WTC11 (cell line): Measurements from ENCODE around the gene DCAF8L2. TPM values are rescaled to one million over a fixed set of nuclear protein-coding genes. Genes with fewer than 3 reads are reported as not detected.
A peak's percentile ranks its signal among the peaks of the same experiment; 100 is the strongest.
"Not testable (repeated sequence)": the region's sequence is repeated elsewhere in the genome, so short reads cannot be mapped to it uniquely, and the experiment has no call there.

ENCODE experiments used
- ATAC-seq: fragments of 200-7000 bp; cut with Tn5 transposase; 2 replicates; pipeline ENCODE4 v1.10.0; 2021; ENCODE audit warnings: mild to moderate bottlenecking, moderate library complexity
- CTCF ChIA-PET: fragments of 300-600 bp; sonication (Branson Sonifier 250); formaldehyde crosslinking; loops from one replicate; lab custom pipeline; 2021; ENCODE audit warnings: antibody characterized with exemption; lab: Charles Lee
- POLR2A ChIA-PET: fragments of 350-600 bp; sonication (Branson Sonifier 250); formaldehyde crosslinking; loops from one replicate; lab custom pipeline; 2021; ENCODE audit warnings: antibody characterized with exemption; lab: Charles Lee
- DNase-seq: peaks from one replicate; pipeline ENCODE4 v3.0.0; 2021; ENCODE audit warnings: low spot score
- H3K27ac Mint-ChIP-seq: 2 replicates; pipeline ENCODE4 v1.8.0; 2021; ENCODE audit warnings: mixed read lengths
- H3K27me3 Mint-ChIP-seq: 2 replicates; pipeline ENCODE4 v1.8.0; 2021; ENCODE audit warnings: low read depth, mild to moderate bottlenecking, moderate library complexity, mixed read lengths
- H3K36me3 Mint-ChIP-seq: 2 replicates; pipeline ENCODE4 v1.8.0; 2021; ENCODE audit warnings: mixed read lengths
- H3K4me1 Mint-ChIP-seq: 2 replicates; pipeline ENCODE4 v1.8.0; 2022; ENCODE audit warnings: mixed read lengths
- H3K4me3 Mint-ChIP-seq: 2 replicates; pipeline ENCODE4 v1.8.0; 2021; ENCODE audit warnings: mild to moderate bottlenecking, moderate library complexity, mixed read lengths
- H3K9me3 Mint-ChIP-seq: 2 replicates; pipeline ENCODE4 v1.8.0; 2021; ENCODE audit warnings: mixed read lengths
- ATF1 ChIP-seq: sonication (generic); formaldehyde crosslinking; IDR thresholded peaks from 2 replicates; pipeline ENCODE4 v1.8.1; 2023; ENCODE audit warnings: mild to moderate bottlenecking, moderate library complexity, missing genetic modification reagents
- CREM ChIP-seq: sonication (generic); formaldehyde crosslinking; IDR thresholded peaks from 2 replicates; pipeline ENCODE4 v1.8.1; 2022; ENCODE audit warnings: mild to moderate bottlenecking, missing genetic modification reagents, moderate library complexity
- ESRRA ChIP-seq: sonication (generic); formaldehyde crosslinking; IDR thresholded peaks from 2 replicates; pipeline ENCODE4 v1.8.1; 2022; ENCODE audit warnings: mild to moderate bottlenecking, missing genetic modification reagents, borderline replicate concordance
- NFATC4 ChIP-seq: fragments of 250-450 bp; sonication (Bioruptor Pico); IDR thresholded peaks from 2 replicates; pipeline ENCODE4 v1.9.0; 2021; ENCODE audit warnings: mild to moderate bottlenecking
- NFE2L1 ChIP-seq: sonication (generic); formaldehyde crosslinking; IDR thresholded peaks from 2 replicates; pipeline ENCODE4 v1.8.1; 2023; ENCODE audit warnings: missing genetic modification reagents
- TCF7 ChIP-seq: sonication (generic); formaldehyde crosslinking; IDR thresholded peaks from 2 replicates; pipeline ENCODE4 v1.8.0; 2022; ENCODE audit warnings: mild to moderate bottlenecking, low read depth, missing genetic modification reagents, moderate library complexity
- TEAD1 ChIP-seq: sonication (generic); formaldehyde crosslinking; IDR thresholded peaks from 2 replicates; pipeline ENCODE4 v1.8.0; 2022; ENCODE audit warnings: mild to moderate bottlenecking, missing genetic modification reagents
- ZNF121 ChIP-seq: sonication (generic); formaldehyde crosslinking; IDR thresholded peaks from 2 replicates; pipeline ENCODE4 v1.8.0; 2023; ENCODE audit warnings: missing genetic modification reagents
- ZNF263 ChIP-seq: sonication (generic); formaldehyde crosslinking; IDR thresholded peaks from 2 replicates; pipeline ENCODE4 v1.8.1; 2022; ENCODE audit warnings: low read depth, mild to moderate bottlenecking, moderate library complexity, missing genetic modification reagents
- total RNA-seq: library from RNA; stranded (reverse); gene quantifications from 3 replicates; pipeline ENCODE4 v1.2.3, GENCODE V29; 2021
- TF ChIP-seq, protein P1 (sequence below): sonication (generic); formaldehyde crosslinking; IDR thresholded peaks from 2 replicates; pipeline ENCODE4 v1.8.0; 2022; ENCODE audit warnings: missing genetic modification reagents
- TF ChIP-seq, protein P2 (sequence below): sonication (generic); formaldehyde crosslinking; IDR thresholded peaks from 2 replicates; pipeline ENCODE4 v1.8.1; 2022; ENCODE audit warnings: mild to moderate bottlenecking, moderate library complexity, missing genetic modification reagents
- TF ChIP-seq, protein P3 (sequence below): fragments of 250-450 bp; sonication (Bioruptor Pico); IDR thresholded peaks from 2 replicates; pipeline ENCODE4 v1.9.0; 2021; ENCODE audit warnings: mild to moderate bottlenecking
- TF ChIP-seq, protein P4 (sequence below): fragments of 200-600 bp; IDR thresholded peaks from 2 replicates; pipeline ENCODE4 v1.8.0; 2022; ENCODE audit warnings: antibody characterized with exemption
- TF ChIP-seq, protein P5 (sequence below): fragments of 250-450 bp; sonication (Bioruptor Pico); conservative IDR thresholded peaks from 2 replicates; pipeline ENCODE4 v1.9.0; 2021; ENCODE audit warnings: mild to moderate bottlenecking

DCAF8L2 gene
- total RNA-seq, 1 experiment from 2014 or later, result not detected

DNA sequence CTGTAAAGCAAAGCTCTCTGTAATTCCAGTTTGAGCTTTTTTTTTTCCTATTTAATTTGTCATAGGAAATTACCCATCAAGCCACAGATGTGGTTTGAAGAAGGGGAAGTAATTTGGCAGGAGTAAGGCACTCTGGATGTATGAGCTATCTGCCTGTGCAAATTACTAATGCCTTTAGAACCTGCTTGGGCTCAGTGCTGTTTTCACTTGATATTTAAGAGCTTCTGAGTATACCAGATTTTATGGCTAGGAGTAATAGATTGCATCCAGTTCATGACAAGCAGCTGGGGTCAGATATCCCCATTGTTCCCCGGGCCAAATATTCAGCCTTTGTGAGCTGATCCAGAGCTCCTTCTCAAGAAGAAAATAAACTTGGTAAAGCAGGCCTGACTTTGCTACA is 89.1 kb downstream of the DCAF8L2 start:
- H3K4me1 Mint-ChIP-seq, result no peaks in the 10 kb centered on the region
- ATAC-seq, result no peak

DNA sequence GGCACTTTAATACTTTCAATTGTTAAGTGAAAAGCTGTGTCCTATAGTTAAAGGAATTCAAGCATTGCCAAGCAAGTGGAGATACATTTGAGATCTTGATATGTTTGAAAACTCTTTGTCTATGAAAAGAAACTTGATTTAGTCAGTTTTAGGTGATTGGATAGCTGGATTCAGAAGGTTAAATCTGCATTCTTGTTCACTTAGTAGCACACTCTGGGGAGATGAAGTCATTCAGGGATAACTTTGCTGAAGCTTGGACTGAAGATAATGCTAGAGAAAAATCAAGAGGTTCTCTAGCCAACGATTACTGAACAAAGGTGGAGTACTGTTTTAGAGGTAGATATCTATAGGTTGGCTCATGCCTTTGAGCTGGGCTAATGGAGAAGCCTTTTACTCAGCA is 90.6 kb downstream of the DCAF8L2 start:
- no peak for ATAC-seq
- CTCF ChIA-PET, result no interaction called here
- POLR2A ChIA-PET, result no interaction called here

More for the DNA sequence above, 89.1 kb downstream of the DCAF8L2 start:
- H3K36me3 Mint-ChIP-seq, result no peaks in the 10 kb centered on the region
- TF ChIP-seq, protein P1, sequence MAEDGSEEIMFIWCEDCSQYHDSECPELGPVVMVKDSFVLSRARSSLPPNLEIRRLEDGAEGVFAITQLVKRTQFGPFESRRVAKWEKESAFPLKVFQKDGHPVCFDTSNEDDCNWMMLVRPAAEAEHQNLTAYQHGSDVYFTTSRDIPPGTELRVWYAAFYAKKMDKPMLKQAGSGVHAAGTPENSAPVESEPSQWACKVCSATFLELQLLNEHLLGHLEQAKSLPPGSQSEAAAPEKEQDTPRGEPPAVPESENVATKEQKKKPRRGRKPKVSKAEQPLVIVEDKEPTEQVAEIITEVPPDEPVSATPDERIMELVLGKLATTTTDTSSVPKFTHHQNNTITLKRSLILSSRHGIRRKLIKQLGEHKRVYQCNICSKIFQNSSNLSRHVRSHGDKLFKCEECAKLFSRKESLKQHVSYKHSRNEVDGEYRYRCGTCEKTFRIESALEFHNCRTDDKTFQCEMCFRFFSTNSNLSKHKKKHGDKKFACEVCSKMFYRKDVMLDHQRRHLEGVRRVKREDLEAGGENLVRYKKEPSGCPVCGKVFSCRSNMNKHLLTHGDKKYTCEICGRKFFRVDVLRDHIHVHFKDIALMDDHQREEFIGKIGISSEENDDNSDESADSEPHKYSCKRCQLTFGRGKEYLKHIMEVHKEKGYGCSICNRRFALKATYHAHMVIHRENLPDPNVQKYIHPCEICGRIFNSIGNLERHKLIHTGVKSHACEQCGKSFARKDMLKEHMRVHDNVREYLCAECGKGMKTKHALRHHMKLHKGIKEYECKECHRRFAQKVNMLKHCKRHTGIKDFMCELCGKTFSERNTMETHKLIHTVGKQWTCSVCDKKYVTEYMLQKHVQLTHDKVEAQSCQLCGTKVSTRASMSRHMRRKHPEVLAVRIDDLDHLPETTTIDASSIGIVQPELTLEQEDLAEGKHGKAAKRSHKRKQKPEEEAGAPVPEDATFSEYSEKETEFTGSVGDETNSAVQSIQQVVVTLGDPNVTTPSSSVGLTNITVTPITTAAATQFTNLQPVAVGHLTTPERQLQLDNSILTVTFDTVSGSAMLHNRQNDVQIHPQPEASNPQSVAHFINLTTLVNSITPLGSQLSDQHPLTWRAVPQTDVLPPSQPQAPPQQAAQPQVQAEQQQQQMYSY (CRISPR knock-in tag), result no peak
- TF ChIP-seq, protein P2, sequence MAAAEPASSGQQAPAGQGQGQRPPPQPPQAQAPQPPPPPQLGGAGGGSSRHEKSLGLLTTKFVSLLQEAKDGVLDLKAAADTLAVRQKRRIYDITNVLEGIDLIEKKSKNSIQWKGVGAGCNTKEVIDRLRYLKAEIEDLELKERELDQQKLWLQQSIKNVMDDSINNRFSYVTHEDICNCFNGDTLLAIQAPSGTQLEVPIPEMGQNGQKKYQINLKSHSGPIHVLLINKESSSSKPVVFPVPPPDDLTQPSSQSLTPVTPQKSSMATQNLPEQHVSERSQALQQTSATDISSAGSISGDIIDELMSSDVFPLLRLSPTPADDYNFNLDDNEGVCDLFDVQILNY (CRISPR knock-in tag), result no peak
- TF ChIP-seq NFE2L1 (CRISPR knock-in tag) (no peak), CREM (no peak), ZNF121 (CRISPR knock-in tag) (no peak), TCF7 (CRISPR knock-in tag) (no peak), ZNF263 (no peak), TEAD1 (no peak), ATF1 (CRISPR knock-in tag) (no peak), ESRRA (CRISPR knock-in tag) (no peak)
- TF ChIP-seq, protein P3, sequence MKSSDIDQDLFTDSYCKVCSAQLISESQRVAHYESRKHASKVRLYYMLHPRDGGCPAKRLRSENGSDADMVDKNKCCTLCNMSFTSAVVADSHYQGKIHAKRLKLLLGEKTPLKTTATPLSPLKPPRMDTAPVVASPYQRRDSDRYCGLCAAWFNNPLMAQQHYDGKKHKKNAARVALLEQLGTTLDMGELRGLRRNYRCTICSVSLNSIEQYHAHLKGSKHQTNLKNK (CRISPR knock-in tag), result no peak
- H3K4me3 Mint-ChIP-seq, result no peak overlapping the region
- H3K27me3 Mint-ChIP-seq, result no peaks in the 10 kb centered on the region
- POLR2A ChIA-PET, result no interaction called here
- no peak for DNase-seq
- no peaks in the 10 kb centered on the region for H3K9me3 Mint-ChIP-seq
- CTCF ChIA-PET, result no interaction called here
- H3K27ac Mint-ChIP-seq, result no peak overlapping the region

DNA sequence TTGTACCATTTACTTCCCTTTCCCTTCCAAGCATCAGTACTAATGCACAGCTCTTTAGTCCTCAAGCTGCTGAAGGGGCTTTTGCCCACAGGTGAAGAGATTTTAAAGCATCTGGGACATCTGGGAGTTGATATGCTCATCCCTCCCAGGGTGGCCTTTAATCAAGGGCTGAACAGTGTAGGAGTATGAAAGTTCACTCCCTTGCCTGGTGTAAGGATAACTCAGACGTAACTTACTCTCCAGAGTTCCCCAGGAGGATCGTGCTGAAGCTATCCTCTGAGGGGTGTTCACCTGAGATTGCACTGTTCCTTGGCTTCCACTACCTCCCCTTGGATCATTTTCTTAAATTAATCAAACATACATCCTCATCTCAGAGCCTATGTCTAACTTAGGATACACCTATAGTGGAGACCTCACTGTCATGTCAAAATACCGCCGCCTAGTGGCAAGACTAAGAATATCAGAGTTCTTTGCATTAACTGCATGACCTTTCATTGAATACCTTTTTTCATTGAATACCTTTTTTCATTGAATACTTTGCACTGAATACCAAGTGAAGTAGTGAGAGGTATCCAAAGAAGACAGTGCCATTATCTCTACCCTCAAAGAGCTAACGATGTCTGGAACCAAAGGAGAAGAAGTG is 93.5 kb downstream of the DCAF8L2 start:
- TF ChIP-seq, protein P4, sequence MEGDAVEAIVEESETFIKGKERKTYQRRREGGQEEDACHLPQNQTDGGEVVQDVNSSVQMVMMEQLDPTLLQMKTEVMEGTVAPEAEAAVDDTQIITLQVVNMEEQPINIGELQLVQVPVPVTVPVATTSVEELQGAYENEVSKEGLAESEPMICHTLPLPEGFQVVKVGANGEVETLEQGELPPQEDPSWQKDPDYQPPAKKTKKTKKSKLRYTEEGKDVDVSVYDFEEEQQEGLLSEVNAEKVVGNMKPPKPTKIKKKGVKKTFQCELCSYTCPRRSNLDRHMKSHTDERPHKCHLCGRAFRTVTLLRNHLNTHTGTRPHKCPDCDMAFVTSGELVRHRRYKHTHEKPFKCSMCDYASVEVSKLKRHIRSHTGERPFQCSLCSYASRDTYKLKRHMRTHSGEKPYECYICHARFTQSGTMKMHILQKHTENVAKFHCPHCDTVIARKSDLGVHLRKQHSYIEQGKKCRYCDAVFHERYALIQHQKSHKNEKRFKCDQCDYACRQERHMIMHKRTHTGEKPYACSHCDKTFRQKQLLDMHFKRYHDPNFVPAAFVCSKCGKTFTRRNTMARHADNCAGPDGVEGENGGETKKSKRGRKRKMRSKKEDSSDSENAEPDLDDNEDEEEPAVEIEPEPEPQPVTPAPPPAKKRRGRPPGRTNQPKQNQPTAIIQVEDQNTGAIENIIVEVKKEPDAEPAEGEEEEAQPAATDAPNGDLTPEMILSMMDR, result peak; percentile 53; the same call in 1 of the 2 replicates
- H3K4me1 Mint-ChIP-seq, CTCF ChIA-PET, POLR2A ChIA-PET, H3K4me3 Mint-ChIP-seq, H3K9me3 Mint-ChIP-seq, H3K27ac Mint-ChIP-seq, H3K36me3 Mint-ChIP-seq, H3K27me3 Mint-ChIP-seq: not testable (repeated sequence)
- ATAC-seq, result peak; percentile 67
- peak; percentile 17 for DNase-seq

More for the DNA sequence above, 90.6 kb downstream of the DCAF8L2 start:
- Mint-ChIP-seq H3K4me1 (no peaks in the 10 kb centered on the region), H3K27ac (no peak overlapping the region), H3K9me3 (no peaks in the 10 kb centered on the region), H3K27me3 (no peaks in the 10 kb centered on the region), H3K36me3 (no peaks in the 10 kb centered on the region), H3K4me3 (no peak overlapping the region)
- no peak for TF ChIP-seq TEAD1
- TF ChIP-seq, protein P5, sequence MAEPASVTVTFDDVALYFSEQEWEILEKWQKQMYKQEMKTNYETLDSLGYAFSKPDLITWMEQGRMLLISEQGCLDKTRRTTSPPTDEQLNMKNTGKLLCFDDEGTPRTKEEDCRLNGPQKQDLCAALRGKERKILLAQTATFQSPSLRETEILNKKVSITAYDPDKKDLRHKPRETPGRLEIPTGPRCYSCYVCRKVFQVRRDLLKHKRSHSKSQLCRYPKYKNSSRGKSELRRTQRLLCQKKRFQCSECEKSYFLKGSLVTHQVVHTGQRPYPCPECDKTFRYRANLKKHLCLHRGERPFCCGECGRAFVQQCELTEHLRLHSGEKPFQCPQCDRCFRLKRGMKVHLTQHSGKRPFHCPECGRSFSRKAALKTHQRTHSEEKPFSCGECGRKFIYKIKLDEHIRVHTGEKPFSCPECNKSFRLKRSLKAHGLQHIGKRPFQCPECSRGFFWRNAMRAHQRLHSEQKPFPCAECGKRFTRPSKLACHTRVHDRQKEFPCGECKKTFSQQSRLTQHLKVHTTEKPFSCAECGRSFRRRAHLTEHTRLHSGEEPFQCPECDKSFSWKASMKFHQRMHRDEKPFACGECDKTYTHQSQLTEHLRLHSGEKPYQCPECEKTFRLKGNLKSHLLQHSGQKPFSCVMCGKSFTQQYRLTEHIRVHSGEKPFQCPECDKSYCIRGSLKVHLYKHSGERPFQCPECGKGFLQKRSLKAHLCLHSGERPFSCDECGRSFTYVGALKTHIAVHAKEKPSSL (CRISPR knock-in tag), result no peak
- no peak for TF ChIP-seq NFATC4 (CRISPR knock-in tag)
- DNase-seq, result no peak
